LoVo (cell line): ENCODE data around the gene ITPKB.
"Not testable (repeated sequence)": the region's sequence is repeated elsewhere in the genome, so short reads cannot be mapped to it uniquely, and the experiment has no call there.

Experiments used
- DNase-seq: peaks from one replicate; pipeline ENCODE4 v3.0.0-alpha.2; 2016; ENCODE audit warnings: low spot score

Gene ITPKB

GRCh38 chr1:226730836-226731235 is 8.2 kb downstream of the ITPKB start:
- DNase-seq = no peak

- DNase-seq = no peak
Measured at GRCh38 chr1:226730071-226730470, 9.0 kb downstream of the ITPKB start.

DNA sequence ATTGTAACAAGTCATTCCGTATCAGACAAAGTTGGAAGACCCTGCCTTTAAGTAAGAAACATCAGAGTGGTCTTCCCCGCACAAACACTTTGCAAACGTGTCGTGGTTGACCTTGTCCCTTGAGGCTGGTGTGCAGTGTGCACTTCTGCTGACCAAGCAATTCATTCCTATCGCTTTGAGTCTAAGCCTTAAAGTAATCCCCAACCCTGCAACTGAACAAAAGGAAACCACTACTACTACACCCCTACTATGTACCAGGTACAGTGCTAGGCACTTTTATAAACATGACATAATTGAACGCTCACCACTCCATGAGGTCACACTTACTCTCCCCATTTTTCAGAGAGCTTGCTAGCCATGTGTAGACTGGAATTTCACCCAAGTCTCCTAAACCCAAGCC is 10.6 kb downstream of the ITPKB start:
- DNase-seq = no peak

DNA sequence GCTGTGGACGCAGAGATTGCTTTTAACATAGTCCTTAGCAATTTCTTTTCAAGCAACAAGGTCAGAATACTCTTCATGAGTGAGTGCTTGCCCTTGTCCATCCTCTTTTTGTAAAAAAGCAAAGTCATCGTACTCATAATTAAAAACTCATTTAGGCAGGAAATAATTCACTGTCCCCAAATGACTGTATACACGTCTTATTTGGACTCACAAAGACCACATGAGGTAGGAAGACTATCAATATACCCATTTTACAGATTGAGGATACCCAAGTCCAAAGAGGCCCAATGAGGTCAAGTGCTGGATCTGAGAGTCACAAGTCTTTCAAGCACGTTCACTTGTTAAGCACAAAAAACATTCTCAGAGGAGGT is 13.2 kb downstream of the ITPKB start:
- no peak for DNase-seq

- DNase-seq = no peak
Measured at GRCh38 chr1:226723657-226724532, 15.2 kb downstream of the ITPKB start.

GRCh38 chr1:226722901-226723656 is 16.0 kb downstream of the ITPKB start:
- DNase-seq = no peak

- no peak for DNase-seq
Measured at GRCh38 chr1:226722240-226722900, 16.7 kb downstream of the ITPKB start.

- not testable (repeated sequence) for DNase-seq
Measured at GRCh38 chr1:226720574-226720973, 18.5 kb downstream of the ITPKB start.

DNA sequence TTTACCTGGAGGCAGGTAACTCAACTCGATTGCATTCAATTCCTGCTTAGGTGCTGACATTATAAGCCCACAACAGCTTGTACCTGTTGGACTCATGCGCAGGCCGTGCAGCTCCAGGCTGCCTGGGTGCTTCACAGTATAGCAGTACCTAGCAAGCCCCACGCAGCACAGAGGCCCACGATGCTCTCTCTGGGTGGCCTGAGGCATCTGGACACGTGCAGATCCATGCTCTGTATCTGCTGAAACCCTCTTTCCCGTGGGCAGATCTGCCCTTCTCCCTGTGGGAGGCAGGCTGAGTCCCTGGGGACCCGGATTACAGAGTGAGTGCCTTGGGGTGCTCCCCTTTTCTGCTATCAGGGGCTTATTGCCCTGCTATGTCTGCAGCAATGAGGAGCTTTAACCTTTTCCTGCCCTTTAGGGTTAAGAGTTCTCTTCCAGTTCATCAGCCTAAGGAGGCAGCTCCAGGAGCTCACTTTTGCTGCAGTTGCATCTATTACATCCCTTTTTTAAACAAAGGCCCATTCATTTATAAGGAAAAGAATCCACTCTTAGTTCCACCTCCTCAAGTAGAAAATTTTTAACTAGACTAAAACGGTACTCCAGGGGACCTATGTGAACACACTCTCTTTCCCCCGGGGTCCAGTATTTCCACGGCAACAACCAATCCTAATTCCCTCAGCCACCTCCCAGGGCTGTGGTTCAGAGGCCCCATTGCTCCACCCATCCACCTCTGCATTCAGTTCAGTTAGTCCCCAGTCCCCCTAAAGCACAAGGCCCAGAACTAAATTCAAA is 19.3 kb downstream of the ITPKB start:
- DNase-seq = no peak

DNA sequence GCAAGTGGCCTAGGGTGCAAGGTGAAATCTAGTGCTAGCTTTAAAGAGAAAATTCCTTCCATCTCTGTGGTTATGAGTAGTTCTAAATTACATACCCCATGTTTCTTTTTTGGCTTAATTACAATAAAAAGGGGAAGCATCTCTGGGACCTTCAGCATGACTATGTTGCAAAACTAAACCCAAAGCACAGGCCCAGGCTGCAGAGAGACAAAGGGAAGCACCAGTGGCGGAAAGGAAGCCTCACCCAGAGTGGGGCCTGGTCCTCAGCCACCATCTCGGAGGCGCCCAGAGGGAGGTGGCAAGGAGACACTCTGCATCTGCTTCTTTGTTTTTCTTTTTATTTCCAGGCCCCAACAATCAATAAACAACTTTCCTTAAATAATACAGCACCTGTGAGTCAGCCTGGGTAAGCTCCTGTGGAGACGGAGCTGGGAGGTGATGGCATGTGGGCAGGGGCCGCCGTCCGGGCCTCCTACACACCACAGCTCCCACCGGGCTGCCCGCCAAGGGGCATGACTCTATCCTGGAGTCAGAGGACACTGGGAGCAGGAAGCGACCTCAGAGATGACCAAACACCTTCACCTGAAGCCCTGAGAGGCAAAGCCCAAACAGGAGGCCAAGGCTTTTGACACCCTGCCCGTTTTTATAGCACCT is 21.7 kb downstream of the ITPKB start:
- no peak for DNase-seq

DNA sequence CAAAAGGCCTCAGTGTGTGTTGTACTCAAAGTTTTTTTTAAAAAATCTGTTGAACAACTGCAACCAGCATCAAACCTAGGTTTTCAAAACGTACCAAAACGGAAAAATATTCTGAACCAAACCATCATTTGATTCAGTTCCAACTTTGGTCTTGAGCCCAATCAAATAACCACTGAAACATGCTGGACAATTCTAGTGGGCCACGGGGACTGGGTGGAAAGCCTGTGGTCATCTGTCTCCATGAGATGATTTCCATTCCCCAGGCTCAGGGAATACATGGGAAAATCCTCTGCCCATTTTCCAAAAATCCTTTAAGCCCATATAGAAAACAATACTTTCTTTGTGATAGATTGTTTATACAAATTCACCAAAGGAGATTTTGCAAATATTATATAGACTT is 22.5 kb downstream of the ITPKB start:
- no peak for DNase-seq

DNA sequence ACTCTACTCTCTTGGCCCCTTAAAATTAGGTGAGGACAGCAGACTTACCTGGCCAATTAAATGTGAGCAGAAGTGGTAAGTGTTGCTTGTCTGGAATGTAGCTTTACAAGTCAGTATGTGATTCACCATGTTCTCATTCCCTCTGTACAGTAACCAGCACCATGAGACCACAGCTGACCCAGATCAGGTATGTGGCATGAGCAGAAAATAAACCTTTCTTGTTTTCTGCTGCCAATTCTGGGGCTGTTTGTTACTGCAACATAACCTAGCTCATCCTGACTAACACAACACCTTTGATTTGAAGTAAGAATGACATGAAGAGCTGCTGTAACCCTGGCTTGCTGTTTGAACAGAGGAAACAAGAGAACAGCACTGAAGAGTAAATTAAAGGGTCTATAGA is 24.9 kb downstream of the ITPKB start:
- DNase-seq = no peak

DNA sequence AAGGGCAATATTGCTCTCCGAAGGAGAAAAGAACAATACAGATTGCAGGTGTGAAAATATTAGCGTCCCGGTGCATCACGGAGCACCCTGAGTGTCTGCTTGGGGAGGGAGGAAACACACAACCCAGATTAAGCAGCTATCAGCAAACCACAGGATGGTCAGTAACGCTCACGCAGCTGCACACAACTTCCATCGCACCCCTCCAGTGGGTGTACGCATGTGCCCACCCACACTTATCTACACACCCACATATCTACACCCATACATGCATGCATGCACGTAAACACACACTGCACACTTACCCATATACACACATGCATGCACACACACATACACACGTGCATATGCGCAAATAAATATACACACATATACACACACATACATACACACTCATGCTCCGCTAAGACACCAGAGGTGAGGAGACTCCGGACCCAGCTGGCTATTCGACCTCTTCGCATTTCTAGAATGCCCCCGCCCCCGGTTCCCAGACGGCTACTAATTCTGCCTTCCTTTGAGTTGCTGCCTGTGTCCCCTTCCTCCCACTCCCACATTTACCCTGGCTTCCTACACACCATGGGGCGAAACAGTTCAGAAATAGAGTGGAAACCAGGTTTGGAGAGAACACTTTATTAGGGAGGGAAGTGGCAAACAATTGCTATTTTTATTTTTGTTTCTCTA is 26.2 kb downstream of the ITPKB start:
- DNase-seq = no peak

DNA sequence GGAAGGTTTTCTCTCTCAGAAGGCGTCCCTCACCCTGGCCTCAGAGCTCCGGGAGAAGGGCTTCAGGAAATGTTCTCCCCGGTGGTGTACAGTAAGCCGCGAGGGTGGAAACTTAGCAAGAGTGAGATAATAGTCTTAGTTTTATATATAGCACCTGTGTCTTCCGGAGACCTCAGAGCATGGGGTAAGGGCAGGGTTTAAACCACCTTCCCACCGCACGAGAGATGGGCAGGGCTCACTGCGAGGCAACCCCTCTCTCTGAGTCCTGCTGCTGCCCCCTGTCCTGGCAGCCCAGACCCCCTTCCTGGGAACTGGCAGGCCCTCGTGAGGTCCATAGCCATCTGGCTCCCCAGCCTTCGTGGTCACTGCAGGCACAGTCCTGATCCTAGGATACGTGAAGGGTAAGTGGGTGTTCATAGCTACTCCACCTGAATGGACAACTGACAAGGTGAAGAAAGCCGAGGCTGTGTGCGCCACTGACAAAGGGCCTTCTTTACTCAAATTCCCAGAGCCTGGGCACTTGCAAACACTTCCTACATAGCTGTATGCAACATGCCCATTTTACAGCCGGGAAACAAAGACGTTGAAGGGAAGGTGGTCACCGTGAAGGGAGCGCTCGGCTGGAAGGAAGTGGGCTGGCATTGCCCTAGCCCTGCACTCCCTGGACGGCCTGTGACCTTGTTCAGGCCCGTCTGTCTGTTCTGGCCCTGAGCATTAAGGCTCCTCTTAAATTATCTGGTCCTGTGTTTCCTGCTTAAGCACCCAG is 26.9 kb downstream of the ITPKB start:
- DNase-seq = no peak

GRCh38 chr1:226710501-226710900 is 28.6 kb downstream of the ITPKB start:
- DNase-seq = no peak

DNA sequence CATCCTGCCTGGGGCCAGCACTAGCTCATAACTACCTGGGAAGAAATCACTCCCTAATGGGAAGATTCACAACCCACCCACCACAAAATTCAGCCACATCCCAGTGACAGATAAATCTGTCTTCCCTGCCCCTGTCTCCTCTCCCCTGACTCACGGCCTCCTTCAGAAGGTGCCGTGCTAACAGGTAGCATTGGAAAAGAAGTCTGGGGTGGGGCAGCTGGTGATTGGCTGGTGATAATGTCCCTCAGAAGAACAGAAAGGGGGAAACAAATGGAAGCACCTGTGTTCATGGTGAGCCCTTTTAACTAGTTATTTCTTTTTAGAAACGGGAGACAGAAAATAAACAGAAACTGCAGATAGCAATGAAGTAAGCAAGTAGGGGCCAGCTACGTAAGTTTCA is 29.1 kb downstream of the ITPKB start:
- DNase-seq = no peak

GRCh38 chr1:226708967-226709396 is 30.1 kb downstream of the ITPKB start:
- no peak for DNase-seq

DNA sequence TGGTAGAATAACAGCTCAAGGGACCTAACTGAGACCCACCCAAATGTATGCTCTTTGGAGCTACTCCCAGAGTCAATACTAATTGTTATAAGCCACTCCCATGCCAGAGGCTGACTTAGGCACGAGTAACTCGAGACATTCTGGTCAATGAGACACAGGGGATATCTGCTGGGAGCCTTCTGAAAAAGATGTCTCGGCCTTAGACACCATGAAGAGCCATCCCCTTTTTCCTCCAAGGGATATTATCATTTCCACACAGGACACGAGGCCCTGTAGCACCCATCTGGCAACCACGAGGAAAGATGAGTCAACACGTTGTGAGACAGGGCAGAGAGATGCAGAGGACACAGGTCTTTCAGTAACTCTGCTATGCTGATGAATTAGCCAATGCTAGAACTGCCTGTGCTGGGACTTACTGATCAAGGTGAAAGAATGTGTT is 30.7 kb downstream of the ITPKB start:
- no peak for DNase-seq

- no peak for DNase-seq
Measured at GRCh38 chr1:226706684-226707083, 32.4 kb downstream of the ITPKB start.
